ENCODE data around the gene SPINK4.
A peak's percentile ranks its signal among the peaks of the same experiment; 100 is the strongest.

SPINK4 gene

GRCh38 chr9:33291901-33292300, 51.9 kb downstream of the SPINK4 start:
- TF ChIP-seq CTCF (IDR thresholded peaks at IDR 0.05): no peak
- H3K27me3 Mint-ChIP-seq (ENCODE audit: low read depth, poor library complexity): no peaks in the 10 kb centered on the region
- DNase-seq: no peak
- no peaks in the 10 kb centered on the region for H3K9me3 Mint-ChIP-seq
- H3K36me3 Mint-ChIP-seq (ENCODE audit: low read depth): peaks cover 30% of the 10 kb centered on the region
- H3K4me1 Mint-ChIP-seq: peaks cover 37% of the 10 kb centered on the region
- peak overlapping the region; percentile 97 for H3K4me3 Mint-ChIP-seq
- H3K27ac Mint-ChIP-seq: peak overlapping the region; percentile 49

- H3K27me3 Mint-ChIP-seq (ENCODE audit: low read depth, poor library complexity): no peaks in the 10 kb centered on the region
- TF ChIP-seq CTCF (IDR thresholded peaks at IDR 0.05): no peak
- H3K4me3 Mint-ChIP-seq: no peak overlapping the region
- H3K9me3 Mint-ChIP-seq: no peaks in the 10 kb centered on the region
- DNase-seq: no peak
- H3K27ac Mint-ChIP-seq: no peak overlapping the region
- H3K36me3 Mint-ChIP-seq (ENCODE audit: low read depth): peaks cover 41% of the 10 kb centered on the region
- H3K4me1 Mint-ChIP-seq: peaks cover 48% of the 10 kb centered on the region
These were observed 53.8 kb downstream of the SPINK4 start for GRCh38 chr9:33293782-33294181.

- Mint-ChIP-seq H3K4me3 (no peak overlapping the region), H3K36me3 (ENCODE audit: low read depth) (peaks cover 47% of the 10 kb centered on the region), H3K4me1 (peaks cover 48% of the 10 kb centered on the region), H3K27me3 (ENCODE audit: low read depth, poor library complexity) (no peaks in the 10 kb centered on the region), H3K9me3 (no peaks in the 10 kb centered on the region), H3K27ac (peak overlapping the region; percentile 84)
- no peak for DNase-seq
- TF ChIP-seq CTCF (IDR thresholded peaks at IDR 0.05): no peak
These were observed 54.9 kb downstream of the SPINK4 start for GRCh38 chr9:33294670-33295432.

- Mint-ChIP-seq H3K4me1 (peaks cover 41% of the 10 kb centered on the region), H3K9me3 (no peaks in the 10 kb centered on the region), H3K27ac (no peak overlapping the region), H3K4me3 (no peak overlapping the region), H3K36me3 (ENCODE audit: low read depth) (peaks cover 52% of the 10 kb centered on the region), H3K27me3 (ENCODE audit: low read depth, poor library complexity) (no peaks in the 10 kb centered on the region)
- no peak for DNase-seq
- TF ChIP-seq CTCF (IDR thresholded peaks at IDR 0.05): no peak
These were observed 55.6 kb downstream of the SPINK4 start for GRCh38 chr9:33295571-33295970.

- no peak overlapping the region for H3K4me3 Mint-ChIP-seq
- H3K36me3 Mint-ChIP-seq (ENCODE audit: low read depth): peaks cover 62% of the 10 kb centered on the region
- no peaks in the 10 kb centered on the region for H3K9me3 Mint-ChIP-seq
- peaks cover 24% of the 10 kb centered on the region for H3K4me1 Mint-ChIP-seq
- H3K27me3 Mint-ChIP-seq (ENCODE audit: low read depth, poor library complexity): no peaks in the 10 kb centered on the region
- no peak for DNase-seq
- H3K27ac Mint-ChIP-seq: peak overlapping the region; percentile 39
- TF ChIP-seq CTCF (IDR thresholded peaks at IDR 0.05): no peak
These were observed 57.5 kb downstream of the SPINK4 start for GRCh38 chr9:33297432-33297831.

Data from nephron progenitor cell (in vitro differentiated cells).